Thoracic aorta (tissue), 2 donors: ENCODE measurements around the gene RMND5A. TPM values are rescaled to one million over a fixed set of nuclear protein-coding genes. Genes with fewer than 3 reads are reported as not detected.
"Not testable (repeated sequence)": the region's sequence is repeated elsewhere in the genome, so short reads cannot be mapped to it uniquely, and the experiment has no call there.

Source experiments
- ATAC-seq: fragments of 150-250 bp; one replicate; pipeline ENCODE4 v1.8.0; 2017; ENCODE audit warnings: low read depth; ENCODE audit not compliant: insufficient number of reproducible peaks, low FRiP score
- DNase-seq: peaks from one replicate; pipeline ENCODE4 v3.0.0-alpha.2; 2020; ENCODE audit warnings: low spot score
- H3K27ac ChIP-seq, 2 donors: fragments of 200-600 bp; sonication (generic); 1 replicate in 1 of 2; 2 replicates in 1 of 2; pipeline ENCODE4 v1.5.1; 2016; ENCODE audit warnings: mild to moderate bottlenecking in 2 of 2, moderate library complexity in 2 of 2
- H3K27me3 ChIP-seq: fragments of 200-600 bp; sonication (generic); replicated peaks from 2 replicates; pipeline ENCODE4 v1.6.0; 2016; ENCODE audit warnings: mild to moderate bottlenecking; ENCODE audit not compliant: insufficient read depth
- H3K36me3 ChIP-seq: fragments of 200-600 bp; sonication (generic); one replicate; pipeline ENCODE4 v1.5.1; 2016
- H3K4me1 ChIP-seq, 2 donors: fragments of 200-600 bp; sonication (generic); 1 replicate in 1 of 2; 2 replicates in 1 of 2; pipeline versions ENCODE4 v1.5.1 to v1.6.0; 2016; ENCODE audit warnings: low read depth in 2 of 2, mild to moderate bottlenecking in 1 of 2; ENCODE audit not compliant: control insufficient read depth in 1 of 2
- H3K4me3 ChIP-seq: fragments of 200-600 bp; sonication (generic); 2 replicates; pipeline ENCODE4 v1.5.1; 2016; ENCODE audit warnings: mild to moderate bottlenecking
- H3K9me3 ChIP-seq: fragments of 200-600 bp; sonication (generic); 2 replicates; pipeline ENCODE4 v1.5.1; 2016
- total RNA-seq, 2 donors: library from RNA; depleted of rRNA; stranded (reverse); fragments of >200 nt; gene quantifications; one replicate each; pipeline versions ENCODE4 v1.1.0 to v1.2.3, GENCODE V29; 2016
- TF ChIP-seq, protein P1 (sequence below): fragments of 200-600 bp; sonication (generic); IDR thresholded peaks from one replicate; pipeline ENCODE4 v1.5.1; 2019; ENCODE audit warnings: antibody characterized with exemption

Gene RMND5A, protein sequence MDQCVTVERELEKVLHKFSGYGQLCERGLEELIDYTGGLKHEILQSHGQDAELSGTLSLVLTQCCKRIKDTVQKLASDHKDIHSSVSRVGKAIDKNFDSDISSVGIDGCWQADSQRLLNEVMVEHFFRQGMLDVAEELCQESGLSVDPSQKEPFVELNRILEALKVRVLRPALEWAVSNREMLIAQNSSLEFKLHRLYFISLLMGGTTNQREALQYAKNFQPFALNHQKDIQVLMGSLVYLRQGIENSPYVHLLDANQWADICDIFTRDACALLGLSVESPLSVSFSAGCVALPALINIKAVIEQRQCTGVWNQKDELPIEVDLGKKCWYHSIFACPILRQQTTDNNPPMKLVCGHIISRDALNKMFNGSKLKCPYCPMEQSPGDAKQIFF
- total RNA-seq: 10 to 100 TPM; 23.8 to 27.7 TPM

DNA sequence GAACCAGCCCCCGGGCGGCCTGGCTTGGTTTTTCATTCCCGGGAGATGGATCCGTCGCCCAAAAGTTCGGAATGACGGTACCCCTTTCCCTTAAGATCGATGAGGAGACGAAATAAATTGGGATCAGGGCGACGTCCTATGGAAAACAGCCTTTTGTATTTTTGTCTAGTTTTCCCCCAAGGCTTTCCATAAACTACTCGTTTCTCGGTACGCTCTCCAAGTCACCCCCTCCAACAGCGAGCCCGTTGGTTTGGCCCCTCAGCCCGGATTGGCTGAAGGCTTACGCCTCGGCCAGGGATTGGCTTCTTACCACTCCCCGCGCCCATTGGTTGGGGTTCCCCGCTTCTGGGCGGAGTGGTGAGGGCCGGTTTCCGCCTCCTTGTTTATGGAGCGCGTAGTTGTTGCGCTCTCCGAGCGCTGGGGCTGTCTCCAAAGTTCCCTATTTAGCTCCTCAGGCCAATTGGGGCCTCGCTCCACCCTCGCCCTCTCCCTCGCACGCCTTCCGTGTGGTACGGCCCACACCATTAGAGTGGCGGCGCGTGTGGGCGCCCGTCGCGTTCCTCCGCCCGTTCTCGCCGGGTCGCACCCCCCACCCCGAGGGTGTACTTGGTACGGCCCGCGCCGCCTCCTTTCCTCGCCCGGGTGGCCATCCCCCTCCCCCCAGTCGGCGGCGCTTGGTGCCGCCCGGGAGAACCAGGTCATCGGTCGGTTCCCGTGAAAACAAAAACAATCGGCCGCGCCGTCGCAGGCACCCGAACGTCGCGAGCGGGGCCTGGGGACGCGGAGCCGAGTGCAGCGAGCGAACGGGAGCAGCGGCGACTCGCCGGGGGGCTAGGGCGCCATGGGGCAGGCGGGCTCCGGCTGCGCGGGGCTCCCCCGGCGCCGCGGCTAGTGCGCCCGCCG lies at the start of gene RMND5A:
RMND5A (plus strand) TSS at position 655 of the 903 bp plus-strand sequence. CDS start 377 bp downstream, outside the sequence.
- ATAC-seq (peak; percentile 97), DNase-seq (peak; percentile 68)
- H3K27me3 ChIP-seq, H3K4me1 ChIP-seq, H3K9me3 ChIP-seq, H3K36me3 ChIP-seq: not testable (repeated sequence)
- Histone ChIP-seq H3K4me3 (peak within 1 kb of the TSS; percentile 87), H3K27ac (peak within 1 kb of the TSS; percentile 78 to 87)

DNA sequence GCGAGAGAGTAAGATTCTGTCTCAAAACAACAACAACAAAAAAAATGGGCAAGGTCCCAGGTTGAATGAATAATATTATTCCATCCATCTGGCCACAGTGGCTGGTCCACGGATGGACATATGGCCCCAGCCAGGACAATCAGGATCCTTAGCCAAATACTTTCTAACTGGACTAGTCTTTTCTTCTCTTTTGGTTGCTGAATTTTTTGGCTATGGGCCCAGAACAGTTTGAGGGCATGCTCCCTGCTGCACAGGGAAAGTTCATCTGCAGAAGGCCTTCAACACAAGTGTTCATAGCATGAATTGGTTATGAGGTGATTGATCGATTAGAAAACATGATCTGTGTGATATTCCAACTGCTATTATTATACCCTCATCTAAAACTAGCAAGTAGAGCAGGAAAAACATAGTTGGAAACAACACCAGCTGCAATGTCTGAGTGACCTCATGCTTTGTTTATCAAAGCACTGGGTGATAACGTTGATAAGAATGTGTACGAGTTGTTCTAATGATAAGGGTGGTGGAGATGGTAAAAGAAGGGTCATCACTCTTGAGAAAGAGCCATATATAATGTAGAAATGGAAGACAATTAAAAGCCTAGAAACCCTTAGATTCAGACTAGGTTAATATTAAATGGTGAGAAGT lies 48.6 kb upstream of the RMND5A start:
- DNase-seq: no peak
- H3K9me3 ChIP-seq: no peaks in the 10 kb centered on the region
- TF ChIP-seq, protein P1, sequence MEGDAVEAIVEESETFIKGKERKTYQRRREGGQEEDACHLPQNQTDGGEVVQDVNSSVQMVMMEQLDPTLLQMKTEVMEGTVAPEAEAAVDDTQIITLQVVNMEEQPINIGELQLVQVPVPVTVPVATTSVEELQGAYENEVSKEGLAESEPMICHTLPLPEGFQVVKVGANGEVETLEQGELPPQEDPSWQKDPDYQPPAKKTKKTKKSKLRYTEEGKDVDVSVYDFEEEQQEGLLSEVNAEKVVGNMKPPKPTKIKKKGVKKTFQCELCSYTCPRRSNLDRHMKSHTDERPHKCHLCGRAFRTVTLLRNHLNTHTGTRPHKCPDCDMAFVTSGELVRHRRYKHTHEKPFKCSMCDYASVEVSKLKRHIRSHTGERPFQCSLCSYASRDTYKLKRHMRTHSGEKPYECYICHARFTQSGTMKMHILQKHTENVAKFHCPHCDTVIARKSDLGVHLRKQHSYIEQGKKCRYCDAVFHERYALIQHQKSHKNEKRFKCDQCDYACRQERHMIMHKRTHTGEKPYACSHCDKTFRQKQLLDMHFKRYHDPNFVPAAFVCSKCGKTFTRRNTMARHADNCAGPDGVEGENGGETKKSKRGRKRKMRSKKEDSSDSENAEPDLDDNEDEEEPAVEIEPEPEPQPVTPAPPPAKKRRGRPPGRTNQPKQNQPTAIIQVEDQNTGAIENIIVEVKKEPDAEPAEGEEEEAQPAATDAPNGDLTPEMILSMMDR: no peak
- no peaks in the 10 kb centered on the region for H3K36me3 ChIP-seq
- no peak overlapping the region for H3K27ac ChIP-seq
- H3K27me3 ChIP-seq: no peaks in the 10 kb centered on the region
- ATAC-seq: no peak
- H3K4me1 ChIP-seq: peaks cover 0 to 6% of the 10 kb centered on the region in 2 donors
- H3K4me3 ChIP-seq: no peak overlapping the region

DNA sequence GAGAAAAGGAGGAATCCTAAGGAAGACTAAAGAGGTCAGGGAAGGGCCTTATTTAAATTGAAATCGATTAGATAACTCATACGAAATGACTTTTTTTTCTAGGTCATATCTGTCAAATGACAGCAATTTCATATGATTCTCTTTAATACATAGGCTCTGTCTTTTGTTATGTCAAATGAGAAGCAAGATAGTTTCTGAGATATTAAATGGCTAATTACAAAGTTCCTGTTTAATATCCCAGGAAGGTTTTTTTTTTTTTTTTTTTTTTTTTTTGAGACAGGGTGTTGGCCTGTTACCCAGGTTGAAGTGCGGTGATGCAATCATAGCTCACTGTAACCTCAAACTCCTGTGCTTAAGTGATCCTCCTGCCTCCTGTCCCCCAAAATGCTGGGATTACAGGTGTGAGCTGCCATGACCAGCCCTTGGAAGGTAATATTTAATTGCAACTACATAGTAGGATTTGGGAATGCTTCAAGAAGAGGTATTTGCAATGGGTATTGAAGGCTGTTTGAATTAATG lies 48.0 kb upstream of the RMND5A start:
- ATAC-seq: no peak
- H3K27ac ChIP-seq: no peak overlapping the region

DNA sequence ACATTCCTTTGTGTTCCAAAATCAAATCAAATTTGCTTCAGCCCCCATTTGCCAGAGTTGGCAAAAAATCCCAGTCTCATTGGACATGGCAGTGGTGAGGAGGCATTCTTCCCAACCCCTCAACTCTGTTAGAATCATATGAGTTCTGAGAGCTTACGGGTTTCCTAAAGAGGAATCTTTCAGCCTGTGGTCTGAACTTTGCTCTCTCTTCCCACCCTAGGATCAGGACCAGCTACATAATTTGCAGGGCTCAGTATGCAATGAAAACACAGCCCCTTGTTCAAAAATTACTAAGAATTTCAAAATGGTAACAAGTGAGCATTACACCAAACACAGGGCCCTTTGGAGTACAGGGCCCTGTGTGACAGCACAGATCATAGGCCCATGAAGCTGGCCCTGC lies 47.1 kb upstream of the RMND5A start:
- Histone ChIP-seq H3K4me3 (no peak overlapping the region), H3K4me1 (peaks cover 0 to 6% of the 10 kb centered on the region in 2 donors), H3K36me3 (no peaks in the 10 kb centered on the region), H3K27ac (no peak overlapping the region), H3K27me3 (no peaks in the 10 kb centered on the region), H3K9me3 (no peaks in the 10 kb centered on the region)
- DNase-seq (no peak), ATAC-seq (no peak)
- TF ChIP-seq, protein P1: no peak

More for the DNA sequence above, 48.0 kb upstream of the RMND5A start:
- DNase-seq: no peak
- Histone ChIP-seq H3K4me1 (peaks cover 0 to 6% of the 10 kb centered on the region in 2 donors), H3K36me3 (no peaks in the 10 kb centered on the region), H3K4me3 (no peak overlapping the region), H3K9me3 (no peaks in the 10 kb centered on the region), H3K27me3 (no peaks in the 10 kb centered on the region)
- TF ChIP-seq, protein P1: no peak

DNA sequence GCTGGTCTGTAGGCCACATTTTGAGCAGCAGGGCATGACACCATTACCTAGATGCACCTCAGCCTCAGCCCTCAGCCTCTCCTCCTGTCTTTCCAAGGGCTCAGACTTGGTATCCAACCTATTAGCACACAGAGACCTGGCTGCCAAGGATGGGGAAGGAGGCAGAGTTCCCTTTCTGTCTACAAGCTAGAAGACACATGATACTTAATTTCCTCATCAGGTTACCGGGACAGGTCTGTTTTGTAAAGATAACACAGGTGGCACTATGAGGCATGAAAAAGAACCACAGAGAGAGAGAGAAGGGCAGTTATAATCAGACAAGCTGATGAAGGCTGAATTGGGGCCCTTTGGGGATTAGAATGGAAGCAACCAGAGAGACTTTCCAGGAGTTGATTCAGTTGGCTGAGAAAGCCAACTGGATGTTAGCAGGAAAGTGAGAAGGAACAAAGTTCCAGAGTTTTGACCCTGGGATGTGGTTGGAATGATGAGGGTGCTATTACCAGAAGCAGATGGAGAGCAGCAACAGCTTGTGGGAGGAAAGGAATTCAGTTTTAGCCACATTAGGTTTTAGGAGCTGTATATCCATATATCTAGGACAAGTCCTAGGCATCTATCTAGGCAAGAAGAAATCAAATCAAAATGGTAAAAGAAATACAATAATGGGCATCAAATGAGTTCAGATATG lies 46.0 kb upstream of the RMND5A start:
- Histone ChIP-seq H3K4me1 (peaks cover 0 to 6% of the 10 kb centered on the region in 2 donors), H3K4me3 (no peak overlapping the region), H3K27ac (no peak overlapping the region), H3K27me3 (no peaks in the 10 kb centered on the region), H3K36me3 (no peaks in the 10 kb centered on the region), H3K9me3 (no peaks in the 10 kb centered on the region)
- TF ChIP-seq, protein P1: no peak
- no peak for ATAC-seq
- DNase-seq: no peak
